ENCODE measurements around the gene OGDH.
"Not testable (repeated sequence)": the region's sequence is repeated elsewhere in the genome, so short reads cannot be mapped to it uniquely, and the experiment has no call there.

OGDH gene

DNA sequence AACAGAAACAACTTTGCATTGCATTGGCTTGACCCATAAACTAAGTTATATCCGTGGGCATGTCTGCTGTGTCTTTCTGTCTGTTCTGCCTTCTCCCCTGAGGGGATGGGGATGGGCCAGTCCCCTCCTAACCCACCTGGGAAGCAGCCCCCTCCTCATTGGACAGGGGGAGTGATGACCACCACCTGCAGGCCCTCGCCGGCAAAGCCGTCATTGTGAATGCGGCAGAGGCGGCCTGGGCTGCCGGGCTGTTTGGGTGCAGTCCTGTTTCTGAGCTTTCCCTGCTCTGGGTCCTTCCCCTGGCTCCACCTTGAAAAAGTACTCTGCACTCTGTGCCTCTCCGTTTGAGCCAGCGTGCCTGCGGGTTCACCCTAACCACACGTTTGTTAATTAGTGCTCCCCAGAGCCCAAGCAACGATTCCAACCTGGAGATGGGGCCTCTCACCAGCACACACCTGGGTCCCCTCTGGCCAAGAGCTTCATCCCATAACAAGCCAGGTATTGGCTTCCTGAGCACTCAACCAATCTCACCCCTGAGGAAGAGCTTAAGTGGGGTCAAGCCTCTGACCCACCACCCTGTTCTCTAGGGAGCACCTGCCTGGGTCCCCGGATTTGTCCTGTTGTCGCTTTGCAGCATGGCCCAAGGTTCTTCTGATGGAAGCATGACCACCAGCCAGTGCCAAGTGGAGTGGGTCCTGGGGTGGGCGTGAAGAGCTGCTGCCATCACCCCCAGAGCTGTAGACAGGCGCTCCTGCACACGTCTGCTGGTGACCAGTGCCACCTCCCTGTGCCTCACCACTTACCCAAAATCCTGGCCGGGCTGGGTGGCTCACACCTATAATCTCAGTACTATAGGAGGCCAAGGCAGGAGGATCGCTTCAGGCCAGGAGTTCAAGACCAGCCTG is 102.8 kb downstream of the OGDH start:
- DNase-seq: no peak

DNA sequence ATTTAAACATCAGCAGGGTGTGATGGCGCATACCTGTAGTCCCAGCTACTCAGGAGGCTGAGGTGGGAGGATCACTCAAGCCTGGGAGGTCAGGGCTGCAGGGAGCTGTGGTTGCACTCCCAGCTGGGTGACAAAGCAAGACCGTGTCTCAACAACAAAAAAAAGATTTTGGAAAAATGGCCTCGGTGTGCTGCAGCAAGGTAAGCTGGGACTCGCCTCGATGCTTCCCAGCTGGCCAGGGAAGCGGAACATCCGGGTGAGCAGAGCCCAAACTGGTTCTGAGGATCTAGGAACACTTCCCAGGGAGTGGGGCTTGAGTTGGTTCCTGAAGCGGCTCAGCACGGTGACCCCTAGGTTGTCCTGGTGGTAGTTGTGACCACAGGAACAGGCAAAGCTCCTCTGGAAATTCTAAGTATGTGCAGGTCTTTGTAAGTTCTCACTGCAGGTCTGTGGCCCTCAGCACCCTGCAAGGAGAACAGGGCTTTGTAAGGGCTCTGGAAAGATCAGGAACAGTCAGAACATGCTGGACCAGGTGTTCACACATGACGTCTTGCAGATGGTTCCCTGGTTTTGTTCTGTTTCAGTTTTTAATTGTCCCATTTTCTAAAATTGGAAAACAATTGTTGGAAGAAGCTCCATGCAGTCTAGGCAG is 103.6 kb downstream of the OGDH start:
- DNase-seq: no peak

DNA sequence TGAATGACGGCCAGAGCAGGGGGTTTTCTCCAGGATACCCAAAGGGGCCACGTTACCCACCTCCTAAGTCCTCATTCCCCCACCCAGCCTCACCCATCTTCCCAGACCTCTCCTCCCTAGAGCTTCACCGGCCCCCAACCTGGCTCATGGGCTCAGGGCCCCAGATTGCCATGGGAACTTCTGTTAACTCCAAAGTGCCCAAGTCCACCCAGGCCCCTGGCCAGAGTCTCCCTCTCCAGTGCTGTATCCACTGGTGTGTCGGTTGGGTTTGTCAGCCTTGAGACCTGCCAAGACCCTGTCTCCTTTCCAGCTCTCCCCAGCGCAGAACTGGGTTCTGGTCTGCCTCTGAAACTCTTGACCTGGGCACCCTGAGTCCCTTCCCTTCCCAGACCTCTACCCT is 105.1 kb downstream of the OGDH start:
- no peak for DNase-seq

DNA sequence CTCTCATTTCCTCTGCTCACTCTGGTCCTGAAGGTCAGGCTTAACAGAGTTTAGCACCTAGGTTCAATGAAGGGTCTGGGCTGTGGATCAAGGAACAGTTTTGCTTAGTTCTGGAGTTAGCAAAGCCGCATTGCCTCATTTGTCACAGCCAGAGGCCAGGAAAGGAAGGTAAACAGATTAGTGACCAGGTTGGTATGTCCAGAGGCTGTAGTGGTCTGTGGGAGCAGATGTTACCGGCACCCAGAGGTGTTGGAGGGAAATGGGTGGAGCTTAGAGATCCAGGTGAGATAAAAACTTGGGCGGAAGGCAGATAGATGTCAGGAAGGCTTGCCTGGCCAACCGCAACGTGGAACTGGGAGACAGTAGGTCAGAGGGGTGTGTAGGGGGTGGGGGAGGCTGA is 105.6 kb downstream of the OGDH start:
- no peak for DNase-seq

DNA sequence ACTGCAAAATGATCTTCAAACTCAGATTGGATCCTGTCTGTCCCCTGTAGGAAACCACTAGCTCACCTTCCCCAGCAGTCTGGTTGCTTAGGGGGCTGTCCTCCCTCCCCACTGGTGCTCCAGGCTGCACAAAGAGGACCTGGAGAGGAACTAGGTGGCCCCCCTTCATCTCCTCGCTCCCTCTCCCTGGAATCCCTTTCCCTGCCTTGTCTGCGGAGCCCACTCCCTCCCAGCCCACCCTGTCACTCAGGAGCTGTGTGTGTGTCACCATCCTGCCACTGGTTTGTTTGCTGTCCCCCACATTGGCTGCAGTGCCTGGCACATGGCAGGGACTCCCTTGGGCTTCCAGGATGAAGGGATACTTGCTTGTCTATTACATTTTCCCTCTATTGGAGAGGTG is 106.7 kb downstream of the OGDH start:
- no peak for DNase-seq

DNA sequence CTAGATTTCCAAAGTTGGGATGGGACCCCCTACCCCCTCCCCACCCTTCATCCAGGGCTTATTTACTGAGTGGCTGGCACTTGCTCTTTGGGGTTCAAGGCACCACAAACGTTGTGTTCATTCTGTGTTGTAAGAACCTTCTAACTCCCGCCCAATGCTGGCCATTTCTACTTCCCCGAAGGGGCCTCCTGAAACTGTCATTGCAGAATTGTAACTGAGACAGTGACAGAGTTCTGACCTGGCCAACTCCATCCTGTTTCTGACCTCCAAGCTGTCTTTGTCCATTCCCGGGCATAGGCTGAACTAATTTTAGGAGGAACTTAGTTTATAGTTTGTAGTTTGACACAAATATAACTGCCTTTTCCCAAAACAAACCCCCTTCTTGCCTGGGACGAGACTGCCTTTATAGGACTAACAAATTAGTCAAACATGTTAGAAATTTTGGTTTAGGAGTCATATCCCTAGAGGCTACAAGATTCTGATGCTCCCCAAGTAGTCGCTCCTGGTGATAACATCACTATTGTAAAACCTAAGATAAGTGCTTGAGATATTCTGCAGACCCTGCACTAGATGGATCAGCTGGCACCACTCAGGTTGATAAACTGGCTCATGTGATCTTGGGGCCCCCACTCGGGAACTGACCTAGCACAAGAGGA is 107.4 kb downstream of the OGDH start:
- DNase-seq: no peak

DNA sequence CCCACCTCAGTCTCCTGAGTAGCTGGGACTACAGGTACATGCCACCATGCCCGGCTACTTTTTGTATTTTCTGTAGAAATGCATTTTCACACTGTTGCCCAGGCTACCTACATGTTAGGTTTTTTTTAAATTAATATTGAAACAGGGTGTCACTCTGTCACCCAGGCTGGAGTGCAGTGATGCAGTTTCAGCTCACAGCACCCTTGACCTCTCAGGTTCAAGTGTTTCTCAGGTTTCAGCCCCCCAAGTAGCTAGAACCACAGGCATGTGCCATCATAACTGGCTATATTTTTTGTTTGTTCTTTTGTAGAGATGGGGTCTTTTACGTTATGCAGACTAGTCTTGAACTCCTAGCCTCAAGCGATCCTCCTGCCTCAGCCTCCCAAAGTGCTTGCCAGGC is 109.8 kb downstream of the OGDH start:
- no peak for DNase-seq

DNA sequence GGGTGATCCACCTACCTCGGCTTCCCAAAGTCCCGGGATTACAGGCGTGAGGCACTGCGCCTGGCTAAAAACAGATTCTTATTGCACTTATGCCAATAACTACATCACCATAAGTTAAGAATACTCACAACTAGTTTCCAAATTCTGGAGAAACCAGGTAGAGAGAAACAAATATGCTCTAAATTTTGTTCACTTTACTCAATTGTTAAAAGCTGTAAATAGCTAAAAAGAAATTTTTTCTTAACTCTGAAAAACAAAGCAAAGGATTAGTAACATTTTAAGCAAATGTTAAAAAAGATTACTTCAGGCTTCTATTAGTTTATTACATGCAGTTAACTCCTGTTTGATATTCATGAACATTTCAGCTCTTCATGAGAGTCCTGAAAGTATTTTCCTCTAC is 113.9 kb downstream of the OGDH start:
- DNase-seq: no peak

DNA sequence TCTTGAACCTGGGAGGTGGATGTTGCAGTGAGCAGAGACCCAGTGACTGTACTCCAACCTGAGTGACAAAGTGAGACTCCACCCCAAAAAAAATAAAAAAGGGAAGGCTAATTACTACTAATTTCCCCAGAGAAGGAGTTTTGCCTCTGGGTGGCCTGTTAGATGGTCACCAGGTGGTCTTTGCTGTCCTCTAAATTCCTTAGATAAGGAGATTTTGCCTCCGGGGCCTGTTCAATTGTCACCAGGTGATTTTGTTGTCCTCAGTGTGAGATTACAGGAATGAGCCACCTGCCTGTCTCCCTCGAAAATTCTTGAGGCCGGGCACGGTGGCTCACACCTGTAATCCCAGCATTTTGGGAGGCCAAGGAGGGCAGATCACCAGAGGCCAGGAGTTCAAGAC is 117.8 kb downstream of the OGDH start:
- no peak for DNase-seq

DNA sequence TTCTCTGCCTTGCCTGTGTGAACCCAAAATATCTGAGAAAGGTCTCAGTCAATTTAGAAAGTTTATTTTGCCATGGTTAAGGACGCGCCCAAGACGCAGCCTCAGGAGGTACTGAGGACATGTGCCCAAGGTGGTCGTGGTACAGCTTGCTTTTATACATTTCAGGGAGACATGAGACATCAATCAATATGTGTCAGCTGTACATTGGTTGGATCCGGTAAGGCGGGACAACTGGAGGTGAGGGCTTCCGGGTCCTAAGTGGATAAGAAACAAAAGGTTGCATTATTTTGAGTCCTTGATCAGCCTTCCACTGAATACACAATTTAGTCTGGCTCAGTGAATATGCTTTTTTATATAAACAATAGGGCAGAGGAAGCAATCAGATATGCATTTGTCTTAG is 119.8 kb downstream of the OGDH start:
- DNase-seq: not testable (repeated sequence)

DNA sequence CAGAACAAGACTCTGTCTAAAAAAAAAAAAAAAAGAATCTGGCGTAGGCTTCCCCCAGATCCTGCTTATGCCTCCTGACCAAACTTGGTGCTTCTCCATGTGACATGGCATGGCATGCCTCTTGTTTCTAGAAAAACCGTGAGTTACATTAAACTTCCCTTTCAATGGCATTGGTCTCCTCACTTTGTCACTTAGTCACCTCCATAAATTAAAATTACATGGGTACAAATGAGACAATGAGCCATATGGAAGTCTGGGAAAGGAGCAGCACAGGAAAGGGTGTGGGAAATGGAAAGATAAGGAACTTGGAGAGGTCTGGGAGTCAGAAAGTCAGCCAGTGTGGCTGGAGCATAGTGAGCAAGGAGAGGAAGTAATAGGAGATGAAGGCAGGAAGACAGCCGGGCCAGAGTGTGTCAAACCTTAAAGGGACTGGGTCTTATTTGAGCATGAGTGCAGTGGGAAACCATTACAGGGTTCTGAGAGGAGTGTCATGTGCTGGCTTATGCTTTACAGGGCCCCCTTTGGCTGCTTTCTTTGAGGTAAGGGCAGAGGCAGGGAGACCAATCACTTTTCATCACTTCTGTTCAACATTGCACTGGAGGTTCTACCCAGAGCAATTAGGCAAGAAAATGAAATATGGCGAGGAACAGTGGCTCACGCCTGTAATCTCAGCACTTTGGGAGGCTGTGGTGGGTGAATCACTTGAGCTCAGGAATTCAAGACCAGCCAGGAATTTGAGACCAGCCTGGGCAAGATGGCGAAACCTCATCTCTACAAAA is 120.9 kb downstream of the OGDH start:
- DNase-seq: peak; percentile 51

DNA sequence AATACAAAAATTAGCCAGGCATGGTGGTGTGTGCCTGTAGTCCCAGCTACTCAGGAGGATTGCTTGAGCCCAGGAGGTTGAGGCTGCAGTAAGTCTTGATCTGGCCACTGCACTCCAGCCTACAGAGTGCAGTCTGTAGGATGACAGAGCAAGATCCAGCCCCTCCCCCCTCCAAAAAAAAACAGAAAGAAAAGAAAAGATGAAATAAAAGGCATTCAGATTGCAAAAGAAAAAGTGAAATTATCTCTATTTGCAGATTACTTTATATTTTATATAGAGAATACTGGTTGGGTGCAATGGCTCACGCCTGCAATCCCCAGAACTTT is 121.5 kb downstream of the OGDH start:
- no peak for DNase-seq

DNA sequence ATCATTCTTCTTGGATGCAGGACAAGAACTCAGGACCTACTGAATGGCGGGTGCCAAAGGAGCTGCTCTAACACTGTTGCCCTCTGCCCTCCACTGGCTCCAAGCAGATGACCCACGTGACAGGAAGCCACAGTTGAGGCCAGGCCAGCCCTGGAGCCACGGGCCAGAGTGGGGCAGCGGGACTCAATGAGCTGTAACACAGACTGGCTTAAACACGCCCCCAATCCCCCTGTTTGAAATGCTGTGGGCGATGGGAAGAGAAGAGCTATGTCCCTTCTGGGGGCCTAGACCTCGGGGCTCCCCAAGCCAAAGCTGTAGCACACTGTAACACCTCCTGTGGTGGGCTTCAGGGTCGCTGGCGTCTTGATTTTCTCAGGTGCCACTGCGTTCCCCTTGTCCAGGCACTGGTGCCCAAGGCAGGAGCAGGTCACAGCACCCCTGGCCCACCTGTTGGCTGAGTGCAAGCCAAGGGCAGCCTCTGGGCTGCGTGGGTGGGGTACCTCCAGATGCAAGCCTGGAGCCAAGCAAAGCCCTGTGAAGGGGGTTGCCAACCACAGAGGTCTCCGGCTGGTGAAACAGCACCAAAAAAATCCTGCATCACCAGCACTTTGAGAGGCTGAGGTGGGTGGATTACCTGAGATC is 123.6 kb downstream of the OGDH start:
- DNase-seq: no peak

DNA sequence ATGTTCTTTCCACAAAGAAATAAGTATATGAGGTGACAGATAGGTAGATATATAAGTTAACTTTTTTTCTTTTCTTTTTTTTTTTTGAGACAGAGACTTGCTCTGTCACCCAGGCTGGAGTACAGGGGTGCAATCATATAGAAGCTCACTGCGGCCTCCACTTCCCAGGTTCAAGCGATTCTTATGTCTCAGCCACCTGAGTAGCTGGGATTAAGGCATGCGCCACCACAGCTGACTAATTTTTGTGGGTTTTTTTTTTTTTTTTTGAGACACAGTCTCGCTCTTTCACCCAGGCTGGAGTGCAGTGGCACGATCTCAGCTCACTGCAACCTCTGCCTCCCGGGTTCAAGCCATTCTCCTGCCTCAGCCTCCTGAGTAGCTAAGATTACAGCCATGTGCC is 126.5 kb downstream of the OGDH start:
- not testable (repeated sequence) for DNase-seq

DNA sequence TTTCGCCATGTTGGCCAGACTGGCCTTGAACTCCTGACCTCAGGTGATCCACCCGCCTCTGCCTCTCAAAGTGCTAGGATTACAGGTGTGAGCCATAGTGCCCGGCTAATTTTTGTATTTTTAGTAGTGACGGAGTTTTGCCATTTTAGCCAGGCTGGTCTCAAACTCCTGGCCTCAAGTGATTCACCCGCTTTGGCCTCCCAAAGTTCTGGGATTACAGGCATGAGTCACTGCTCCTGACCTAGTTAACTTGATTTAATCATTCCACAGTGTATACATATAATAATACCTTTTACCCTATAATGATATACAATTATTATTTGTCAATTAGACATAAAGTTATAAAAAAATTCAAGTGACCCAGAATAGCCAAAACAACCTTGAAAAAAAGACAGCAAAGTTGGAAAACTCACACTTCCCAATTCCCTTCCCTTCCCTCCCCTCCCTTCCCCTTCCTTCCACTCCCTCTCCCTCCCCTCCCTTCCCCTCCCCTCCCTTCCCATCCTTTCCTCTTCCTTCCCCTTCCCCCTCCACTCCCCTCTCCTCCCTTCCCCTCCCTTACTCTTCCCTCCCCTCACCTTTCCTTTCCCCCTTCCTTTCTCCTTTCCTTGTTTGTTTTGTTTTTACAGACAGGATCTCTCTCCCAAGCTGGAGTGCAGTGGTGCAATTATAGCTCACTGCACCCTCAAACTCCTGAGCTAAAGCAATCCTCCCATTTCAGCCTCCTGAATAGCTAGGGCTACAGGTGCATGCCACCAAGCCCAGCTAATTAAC is 127.5 kb downstream of the OGDH start:
- DNase-seq: peak; percentile 26

DNA sequence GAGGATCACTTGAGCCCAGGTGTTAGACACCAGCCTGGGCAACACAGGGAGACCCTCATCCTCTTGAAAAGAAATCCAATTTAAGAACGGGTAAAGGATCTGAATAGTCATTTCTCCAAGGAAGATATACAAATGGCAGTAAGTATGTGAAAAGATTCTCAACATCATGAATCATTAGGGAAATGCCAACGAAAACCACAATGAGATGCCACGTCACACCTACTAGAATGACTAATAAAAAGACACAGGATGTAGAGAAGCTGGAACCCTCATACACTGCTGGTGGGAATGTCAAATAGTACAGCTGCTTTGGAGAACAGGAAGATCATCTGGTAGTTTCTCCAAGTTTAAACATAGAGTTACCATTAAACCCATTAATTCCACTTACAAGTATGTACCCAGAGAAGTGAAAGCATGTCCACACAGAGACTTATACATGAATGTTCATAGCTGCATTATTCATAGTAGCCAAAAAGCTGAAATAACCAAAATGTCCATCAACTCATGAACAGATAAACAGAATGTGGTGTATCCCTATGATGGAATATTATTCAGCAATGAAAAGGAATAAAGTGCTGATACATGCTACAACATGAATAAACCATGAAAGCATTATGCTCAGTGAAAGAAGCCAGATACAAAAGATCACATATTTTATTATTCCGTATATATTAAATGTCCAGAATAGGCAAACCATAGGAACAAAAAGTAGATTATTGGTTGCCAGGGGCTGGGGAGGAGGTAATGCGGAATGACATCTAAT is 129.2 kb downstream of the OGDH start:
- DNase-seq: peak; percentile 95

DNA sequence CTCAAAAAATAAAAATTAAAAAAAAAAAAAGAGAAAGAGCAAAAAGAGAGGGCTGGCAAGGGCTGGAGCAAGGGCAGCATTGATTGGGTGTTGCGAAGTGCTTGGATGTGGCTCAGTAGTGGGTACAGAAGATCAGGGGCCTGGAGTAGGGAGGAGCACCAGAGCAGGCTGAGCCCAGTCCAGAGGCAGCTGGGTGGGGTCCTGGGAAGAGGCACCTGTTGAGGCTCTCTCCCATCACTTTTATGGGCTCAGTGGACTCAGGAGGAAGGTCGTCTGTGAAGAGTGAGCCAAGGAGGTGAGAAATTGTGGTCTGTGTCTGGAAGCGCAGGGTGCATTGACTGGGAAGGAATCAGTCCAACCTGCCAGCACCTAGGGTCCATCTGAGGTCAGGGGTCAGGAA is 130.5 kb downstream of the OGDH start:
- no peak for DNase-seq

DNA sequence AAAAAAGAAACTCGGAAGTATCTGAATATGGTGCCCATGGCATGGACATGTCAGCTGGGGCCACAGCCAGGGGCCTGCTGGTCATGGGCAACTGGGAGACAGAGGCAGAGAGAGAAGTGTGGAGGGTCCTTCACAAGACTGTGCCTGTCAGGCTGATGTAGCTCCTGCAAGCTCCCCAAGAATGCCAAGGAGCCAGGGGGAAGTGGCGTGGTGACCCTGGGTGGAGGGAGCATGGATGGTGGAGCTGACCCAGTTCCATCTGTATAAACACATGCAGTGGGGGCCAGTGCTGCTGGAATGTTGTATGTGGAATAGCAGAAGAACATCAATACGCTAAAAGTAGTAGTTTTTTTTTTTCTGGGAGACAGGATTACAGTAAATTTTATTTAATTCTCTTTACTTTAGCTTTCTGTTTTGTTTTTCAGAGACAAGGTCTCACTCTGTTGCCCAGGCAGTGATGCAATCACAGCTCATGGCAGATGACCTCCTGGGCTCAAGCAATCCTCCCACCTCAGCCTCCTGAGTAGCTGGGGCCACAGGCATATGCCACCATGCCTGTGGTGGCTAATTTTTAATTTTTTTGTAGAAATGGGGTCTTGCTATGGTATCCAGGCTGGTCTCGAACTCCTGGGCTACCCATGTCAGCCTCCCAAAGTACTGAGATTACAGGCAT is 131.8 kb downstream of the OGDH start:
- peak; percentile 76 for DNase-seq

DNA sequence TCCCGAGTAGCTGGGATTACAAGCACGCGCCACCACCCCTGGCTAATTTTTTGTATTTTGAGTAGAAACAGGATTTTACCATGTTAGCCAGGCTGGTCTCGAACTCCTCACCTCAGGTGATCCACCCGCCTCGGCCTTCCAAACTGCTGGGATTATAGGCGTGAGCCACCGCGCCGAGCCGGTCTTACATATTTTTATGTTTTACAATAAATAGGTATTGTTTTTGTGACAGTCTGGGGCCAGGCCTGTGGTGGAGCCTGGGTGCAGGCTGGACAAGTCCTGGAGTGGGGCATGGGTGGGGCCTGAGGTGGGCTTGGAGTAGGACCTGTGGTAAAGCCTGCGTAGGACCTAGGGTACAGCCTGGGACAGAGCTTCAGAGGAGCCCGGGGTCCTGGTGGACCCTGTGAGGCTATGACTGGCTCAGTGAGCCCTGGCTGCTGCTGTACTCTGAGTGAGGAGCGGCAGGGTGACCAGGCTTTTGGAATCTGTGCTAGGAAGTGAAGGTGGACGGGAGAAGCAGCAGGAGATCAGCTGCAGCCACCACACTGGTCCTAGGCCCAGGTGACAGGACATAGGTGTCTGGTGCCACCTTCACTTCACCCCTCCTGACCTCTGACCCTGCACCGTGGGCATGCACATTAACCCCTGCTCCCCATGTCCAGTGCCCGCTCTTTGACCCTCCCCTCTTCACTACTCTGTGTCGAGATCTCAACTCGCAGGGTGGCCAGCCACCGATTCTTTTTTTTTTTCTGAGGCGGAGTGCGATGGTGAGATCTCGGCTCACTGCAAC is 132.6 kb downstream of the OGDH start:
- no peak for DNase-seq

DNA sequence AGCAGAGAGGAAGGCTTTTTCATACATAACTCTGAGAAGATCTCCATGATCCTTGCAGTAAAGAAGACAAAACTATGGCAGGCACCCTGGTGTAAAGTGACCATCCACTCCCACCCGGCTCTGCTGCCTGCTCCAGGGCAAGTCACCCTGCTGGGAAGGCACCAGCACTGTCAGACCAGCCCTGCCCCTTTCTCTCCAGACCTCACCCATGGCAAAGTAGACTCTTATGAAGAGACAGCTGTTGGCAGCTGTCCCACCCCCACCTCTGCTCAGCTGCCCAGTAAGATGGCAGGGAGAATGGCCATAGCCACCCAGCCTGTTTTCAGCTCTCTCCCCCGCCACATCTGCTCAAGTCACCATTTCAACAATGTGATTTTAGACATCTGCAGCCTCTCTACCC is 133.6 kb downstream of the OGDH start:
- DNase-seq: no peak
